DMS53 treated with DMSO at 0.1 percent for 48 hours (cell line): Measurements from ENCODE around the gene SAMD11.

Source experiments
- DNase-seq: peaks from one replicate; lab custom pipeline; 2025; ENCODE audit not compliant: unreplicated experiment; lab: John Stamatoyannopoulos, UW

The SAMD11 gene

DNA sequence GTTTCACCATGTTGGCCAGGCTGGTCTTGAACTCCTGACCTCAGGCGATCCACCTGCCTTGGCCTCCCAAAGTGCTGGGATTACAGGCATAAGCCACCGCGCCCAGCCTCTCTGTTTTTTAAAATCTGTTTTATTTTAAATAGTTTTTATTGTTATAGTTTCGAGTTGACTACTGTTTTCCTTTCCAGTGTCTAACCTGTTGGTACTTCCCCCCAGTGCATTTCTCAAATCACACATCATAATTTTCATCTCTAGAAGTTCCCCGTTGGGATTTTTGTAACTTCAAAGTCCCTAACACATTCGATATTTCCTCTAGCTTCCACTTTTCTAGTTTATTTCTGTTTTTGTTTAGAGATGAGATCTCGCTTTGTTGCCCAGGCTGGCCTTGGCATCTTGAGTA lies 68.6 kb downstream of the SAMD11 start:
- DNase-seq = no peak

DNA sequence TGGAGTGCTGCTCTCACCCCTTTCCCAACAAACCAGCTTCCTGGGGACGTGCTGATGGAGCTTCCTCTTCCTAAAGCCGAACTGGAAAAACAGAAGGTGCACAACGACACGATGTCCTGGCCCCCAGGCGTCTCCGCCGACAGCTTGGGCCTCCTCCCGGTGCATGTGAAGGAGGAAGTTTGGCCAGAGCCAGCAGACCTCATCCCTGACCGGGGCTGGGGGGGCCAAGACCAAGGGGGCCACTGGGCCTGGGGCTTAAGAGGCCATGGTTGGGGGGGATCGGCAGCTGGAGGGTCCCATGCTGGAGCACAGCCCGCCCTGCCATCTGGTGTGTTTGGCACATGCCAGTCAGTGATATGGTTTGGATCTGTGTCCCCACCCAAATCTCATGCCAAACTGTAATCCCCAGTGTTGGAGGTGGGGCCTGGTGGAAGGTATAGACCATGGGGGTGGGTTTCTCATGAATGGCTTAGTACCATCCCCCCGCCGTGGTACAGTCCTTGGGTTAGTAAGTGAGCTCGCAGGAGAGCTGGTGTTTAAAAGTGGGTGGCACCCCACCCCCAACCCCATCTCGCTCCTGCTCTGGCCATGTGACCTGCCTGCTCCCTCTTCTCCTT lies 69.8 kb downstream of the SAMD11 start:
- DNase-seq = no peak
